IPS-NIHi7 (cell line): Measurements from ENCODE around the gene TMEM95.

Experiments
- DNase-seq: peaks from one replicate; pipeline ENCODE4 v3.0.0; 2012; ENCODE audit warnings: mixed read lengths; ENCODE audit errors: extremely low spot score

The TMEM95 gene, protein sequence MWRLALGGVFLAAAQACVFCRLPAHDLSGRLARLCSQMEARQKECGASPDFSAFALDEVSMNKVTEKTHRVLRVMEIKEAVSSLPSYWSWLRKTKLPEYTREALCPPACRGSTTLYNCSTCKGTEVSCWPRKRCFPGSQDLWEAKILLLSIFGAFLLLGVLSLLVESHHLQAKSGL

GRCh38 chr17:7355053-7355452 lies at the start of gene TMEM95:
Gene TMEM95 (plus strand): TSS chr17:7355156. CDS start chr17:7355205, 49 bp downstream.
- no peak for DNase-seq

DNA sequence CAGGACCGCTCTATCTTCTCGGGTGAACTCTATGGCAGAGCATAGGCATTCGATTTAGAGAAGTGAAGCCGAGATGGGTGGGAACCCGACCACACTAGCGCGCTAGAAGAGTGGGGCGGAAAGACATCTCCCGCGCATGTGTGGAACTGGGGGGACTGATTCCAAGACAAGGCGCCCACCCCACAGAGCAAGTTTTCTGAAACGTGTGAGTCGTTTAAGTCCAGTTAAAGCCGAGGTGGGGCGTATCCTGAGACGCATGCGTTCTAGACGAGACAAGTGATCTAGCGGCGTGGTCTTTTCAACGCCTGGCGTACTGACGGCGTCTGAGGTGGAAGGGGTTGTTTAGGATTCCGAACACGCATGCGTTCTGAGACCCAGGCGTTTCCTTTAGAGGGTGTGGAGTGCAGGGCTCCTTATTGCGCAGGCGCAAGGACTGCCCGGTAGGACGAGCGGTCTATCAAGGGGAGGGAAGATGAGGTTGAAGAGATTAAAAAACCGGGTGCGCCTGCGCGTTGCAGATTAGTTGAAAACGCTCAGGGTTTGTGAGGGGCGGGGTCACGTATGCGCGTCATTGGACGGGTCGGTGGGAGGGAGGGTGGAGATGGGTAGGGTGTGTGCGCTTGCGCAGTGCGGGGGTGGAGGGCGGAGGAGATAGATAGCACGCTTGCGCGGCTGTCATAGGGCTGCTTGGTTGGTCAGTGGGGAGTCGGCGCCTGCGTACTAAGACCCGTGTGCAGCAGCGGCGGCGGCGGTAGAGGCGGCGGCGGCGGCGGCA lies 47.9 kb upstream of the TMEM95 start, which contains the start of gene EIF5A:
Gene EIF5A, plus strand, starts transcription at position 718 of the 775 bp plus-strand sequence. CDS start 2,008 bp downstream, outside the sequence.
- peak; percentile 96 for DNase-seq

GRCh38 chr17:7307686-7308624 lies 47.0 kb upstream of the TMEM95 start:
- peak; percentile 45 for DNase-seq

DNA sequence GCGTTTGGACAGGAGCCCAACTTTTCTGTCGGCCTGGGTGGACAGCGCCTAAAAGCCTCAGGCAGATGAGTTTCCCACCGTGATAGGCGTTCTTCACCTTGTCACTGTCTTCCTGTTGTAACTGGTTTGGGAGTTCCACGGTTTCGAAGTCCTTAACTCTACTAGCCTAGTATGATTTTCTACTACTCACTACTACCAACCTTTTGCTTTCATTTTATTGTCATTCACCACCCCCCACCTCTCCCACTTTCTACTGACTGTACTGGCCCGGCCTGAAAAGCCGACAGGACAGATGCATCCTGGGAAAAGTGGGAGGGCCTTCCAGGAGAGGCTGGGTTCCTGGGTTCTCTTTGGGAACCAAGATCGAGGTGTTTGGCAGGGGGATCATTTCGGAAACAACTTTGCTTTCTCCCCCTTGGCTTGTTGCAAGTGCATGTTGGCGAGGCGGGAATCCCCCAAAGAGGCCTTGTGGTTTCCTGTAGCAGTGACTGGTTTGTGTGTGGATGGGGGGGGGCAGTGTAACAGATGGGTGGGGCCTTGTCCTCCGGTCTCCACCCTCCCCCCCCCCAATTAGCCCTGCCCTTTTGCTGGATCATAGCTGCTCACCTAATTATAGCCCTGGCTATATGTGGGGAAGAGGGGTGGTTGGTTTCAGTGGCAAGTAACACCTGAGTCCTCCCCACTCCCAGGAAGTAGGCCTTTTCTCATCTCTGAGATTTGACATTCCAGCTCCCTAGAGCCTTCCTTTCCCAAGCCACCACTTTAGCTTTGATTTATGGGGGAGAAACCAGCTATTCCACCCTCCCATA lies 46.1 kb upstream of the TMEM95 start:
- DNase-seq, result peak; percentile 65

DNA sequence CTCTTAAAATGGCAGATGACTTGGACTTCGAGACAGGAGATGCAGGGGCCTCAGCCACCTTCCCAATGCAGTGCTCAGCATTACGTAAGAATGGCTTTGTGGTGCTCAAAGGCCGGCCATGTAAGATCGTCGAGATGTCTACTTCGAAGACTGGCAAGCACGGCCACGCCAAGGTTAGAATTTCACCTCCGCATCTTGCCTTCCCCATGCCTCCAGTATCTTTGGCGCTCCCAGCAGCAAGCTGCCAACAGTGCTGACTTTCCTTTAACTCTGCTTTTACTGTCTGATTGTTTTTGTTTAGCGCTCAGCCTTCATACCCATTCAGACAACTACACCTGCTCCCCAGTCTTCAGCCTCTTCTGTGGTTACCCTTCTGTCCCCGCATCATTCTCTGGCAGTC lies 45.3 kb upstream of the TMEM95 start:
- no peak for DNase-seq

- DNase-seq, result no peak
Observed at GRCh38 chr17:7311110-7311705, 43.7 kb upstream of the TMEM95 start.

- no peak for DNase-seq
Observed at GRCh38 chr17:7312432-7313087, 42.4 kb upstream of the TMEM95 start.

DNA sequence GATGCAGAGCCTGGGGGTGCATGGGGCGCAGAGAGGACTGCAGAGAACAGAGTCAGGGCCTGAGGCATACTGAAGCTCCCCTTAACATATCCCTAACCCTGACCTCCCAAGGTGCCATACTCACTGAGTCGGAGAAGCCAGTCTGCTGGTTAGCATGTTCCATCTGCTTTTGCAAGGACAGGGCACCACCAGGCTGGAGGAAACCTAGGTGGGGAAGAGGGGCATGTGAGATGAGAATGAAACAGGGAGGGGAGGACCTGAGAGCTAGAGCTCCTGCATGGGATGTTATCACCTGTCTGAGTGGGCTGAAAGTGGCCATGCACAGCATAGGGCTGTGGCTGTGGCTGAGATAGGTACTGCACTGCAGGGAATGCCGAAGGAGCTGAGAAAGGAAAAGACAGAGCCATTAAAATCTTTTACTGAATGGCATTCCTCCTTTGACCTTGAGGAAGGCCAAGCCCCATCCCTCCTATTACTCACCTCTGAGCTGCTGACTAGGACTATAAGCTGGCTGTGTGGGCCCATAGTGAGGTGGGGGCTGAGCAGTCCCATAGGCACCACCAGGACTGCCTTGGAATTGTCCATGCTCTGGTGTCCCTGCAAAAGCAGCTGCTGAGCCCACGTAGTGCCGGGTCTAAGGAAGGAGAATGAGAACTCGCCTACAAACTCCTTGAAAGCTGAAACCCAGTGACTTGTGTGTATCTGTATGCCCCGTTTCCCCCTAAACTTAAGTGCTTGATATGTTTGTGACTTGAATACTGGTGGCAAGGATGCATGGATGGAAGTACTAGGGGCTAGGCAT lies 41.7 kb upstream of the TMEM95 start:
- no peak for DNase-seq

DNA sequence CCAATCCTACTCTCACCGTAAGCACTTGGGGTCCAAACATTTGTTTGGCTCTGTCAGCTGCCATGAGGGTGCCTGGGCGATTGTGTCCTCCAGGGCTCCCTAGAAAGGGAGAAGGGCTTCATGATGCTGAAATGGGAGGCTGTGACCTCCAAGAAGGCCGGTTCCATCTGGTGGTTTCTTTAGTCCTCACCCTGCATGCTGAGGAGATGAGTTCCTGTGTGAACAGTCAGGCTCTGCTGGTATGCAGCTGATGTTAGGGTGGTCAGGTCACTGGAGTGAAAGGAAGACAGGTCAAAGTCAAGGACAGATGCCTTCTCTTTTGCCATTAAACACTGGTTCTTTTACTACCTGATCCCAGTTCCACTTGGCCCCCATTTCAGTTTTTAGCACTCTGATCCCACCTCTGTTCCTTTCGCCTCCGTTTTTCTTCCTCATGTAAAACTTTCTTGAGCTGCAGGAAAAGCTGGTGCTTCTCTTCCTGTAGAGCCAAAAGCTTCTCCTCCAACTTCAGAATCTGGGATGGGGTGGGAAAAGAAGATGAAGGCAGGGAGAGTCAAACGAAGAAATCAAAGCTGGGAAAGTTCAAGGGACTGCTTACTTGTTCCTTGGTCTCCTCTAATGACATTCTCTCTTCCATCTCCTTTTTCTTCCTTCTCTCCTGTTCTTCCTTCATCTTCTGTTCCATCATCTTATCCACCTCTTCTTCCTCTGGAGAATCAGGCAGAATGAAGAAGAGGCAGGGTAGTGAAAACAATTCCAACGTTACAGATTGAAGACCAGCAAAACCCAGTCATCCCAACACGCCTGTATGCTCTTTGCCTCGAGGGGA lies 40.9 kb upstream of the TMEM95 start:
- no peak for DNase-seq

DNA sequence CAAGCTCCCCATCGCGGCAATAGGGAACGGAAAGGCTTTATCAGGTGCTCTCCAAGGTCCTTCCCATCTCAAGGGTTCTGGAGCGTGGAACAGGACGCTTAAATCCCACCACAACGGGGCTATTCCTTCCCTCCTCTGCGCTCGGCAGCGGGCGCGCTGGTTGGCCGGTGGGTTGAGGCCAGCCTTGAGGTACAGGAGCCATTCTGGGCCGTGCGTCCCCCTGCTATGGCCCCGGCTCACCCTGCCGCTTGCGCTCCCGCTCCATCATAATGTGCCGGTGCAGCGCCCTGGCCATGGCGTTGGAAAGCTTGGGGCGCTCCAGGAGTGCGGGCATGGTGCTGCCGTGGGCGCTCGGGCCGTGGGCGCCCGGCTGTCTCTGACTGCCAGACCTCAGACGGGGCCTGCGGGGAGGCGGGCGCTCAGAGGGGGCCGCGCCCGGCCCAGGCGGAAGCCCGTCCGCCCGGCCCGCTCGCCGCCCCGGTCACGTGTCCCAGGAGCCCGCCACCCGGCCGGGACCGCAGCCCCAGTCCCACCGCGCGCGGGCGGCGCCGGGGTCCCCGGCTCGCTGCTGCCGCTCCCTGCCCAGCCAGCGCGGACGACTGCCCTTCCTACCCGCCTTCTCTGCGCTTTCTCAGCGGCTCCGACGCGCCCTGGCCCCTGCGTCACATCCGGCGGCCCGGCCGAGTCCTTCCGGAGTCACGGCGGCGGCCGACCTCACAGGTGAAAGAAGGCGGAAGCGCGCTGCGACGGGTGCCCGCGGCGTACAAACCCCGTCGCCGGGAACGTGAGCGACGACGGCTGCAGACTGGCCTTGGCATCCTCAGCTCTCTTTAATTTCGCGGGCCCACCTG lies 40.0 kb upstream of the TMEM95 start, which contains the start of gene GPS2:
Gene GPS2, minus strand, starts transcription at position 642 of the 851 bp plus-strand sequence. Its CDS starts 308 bp downstream, at position 334.
- peak; percentile 92 for DNase-seq

DNA sequence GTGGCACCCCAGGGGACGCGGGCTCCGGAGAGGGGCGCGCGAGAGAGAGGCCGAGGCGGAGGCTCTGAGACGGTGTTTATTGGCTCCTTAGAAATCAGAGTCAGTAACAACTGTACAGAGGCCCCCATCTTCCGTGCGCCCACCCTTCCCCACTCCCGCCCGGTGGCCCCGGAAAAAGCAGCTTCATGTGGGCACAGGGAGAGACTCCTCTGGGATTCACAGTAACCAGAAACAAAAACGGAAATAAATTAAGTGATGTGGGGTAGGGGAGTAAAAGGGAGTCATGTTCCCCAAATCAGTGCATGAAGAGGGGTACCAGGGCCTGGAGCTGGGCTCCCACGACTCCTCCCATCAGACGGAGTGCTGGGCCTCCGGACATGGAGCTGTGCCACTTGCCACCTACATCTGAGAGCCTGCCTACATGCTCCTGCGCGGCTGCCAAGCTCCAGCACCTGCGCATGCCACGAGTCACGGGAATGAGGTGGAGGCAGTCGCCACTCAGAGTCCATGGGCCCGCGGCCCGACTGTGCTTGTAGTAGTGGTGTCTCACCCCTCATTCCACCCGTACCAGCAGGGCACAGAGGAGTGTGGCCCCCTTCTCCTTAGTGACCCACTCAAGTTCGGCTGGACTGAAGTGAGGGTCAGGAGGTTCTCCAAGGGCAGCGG lies 39.3 kb upstream of the TMEM95 start:
- DNase-seq, result no peak

DNA sequence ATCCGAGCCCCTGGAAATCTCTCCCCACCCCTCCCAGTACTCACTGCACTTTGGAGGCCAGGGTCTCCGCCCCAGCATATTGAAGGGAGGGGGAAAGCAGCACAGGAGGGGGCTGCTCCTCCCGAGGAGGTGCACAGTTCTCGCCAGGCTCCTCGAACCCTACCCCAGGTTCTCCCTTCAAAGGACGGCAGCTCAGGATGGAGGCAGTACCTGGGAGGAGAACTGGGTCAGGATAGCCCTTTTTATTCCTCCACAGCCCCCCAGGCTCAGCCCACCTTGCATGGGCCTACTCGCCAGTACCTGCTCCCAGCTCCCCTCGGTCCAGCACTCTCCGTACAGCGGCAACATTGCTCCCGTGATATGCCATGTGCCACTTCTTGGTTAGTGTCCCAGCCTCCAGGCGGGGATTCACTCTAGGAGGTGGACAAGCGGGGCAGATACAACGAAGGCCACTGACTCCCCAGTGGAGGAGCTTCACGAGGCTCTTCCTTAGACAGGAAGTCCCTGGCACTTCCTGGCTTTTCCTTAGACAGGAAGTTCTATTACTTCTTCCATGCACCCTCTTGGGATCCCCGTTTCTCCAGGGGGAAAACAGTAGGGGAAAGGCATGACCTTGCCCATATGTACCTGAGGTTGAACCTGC lies 37.7 kb upstream of the TMEM95 start:
- DNase-seq, result no peak

GRCh38 chr17:7318121-7318860 lies 36.7 kb upstream of the TMEM95 start:
- no peak for DNase-seq

- DNase-seq, result no peak
Observed at GRCh38 chr17:7321466-7321865, 33.5 kb upstream of the TMEM95 start.

DNA sequence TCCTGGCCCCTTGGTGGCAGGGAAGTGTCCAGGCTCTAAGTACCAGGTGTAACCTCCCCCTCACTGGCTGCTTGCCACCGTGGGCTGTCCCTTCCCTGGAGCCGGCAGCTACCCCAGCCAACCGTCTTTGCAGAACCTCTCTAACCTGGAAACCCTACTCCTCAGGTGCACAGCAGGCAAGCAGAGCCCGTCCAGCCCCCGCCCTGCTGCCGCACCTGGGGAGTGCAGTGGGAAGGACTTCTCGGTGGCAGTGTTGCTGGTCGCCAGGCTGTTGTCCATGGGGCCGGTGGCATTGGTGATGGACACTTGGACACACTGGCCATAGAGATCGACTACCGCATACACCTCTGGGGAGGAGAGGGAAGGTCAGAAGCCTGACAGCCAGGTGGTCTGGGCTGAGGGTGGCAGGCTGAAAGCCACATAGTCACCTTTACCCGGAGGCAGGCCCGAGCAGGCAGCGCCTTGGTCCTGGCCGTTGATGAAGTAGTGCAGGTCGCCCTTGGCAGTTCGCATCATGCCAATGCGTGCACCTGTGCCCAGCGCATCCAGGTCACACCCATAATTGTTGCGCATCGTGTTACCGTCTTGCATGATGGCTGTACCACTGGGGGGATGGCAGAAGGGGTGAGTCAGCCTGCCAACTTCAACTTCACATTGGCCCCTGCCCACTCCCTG lies 32.3 kb upstream of the TMEM95 start:
- no peak for DNase-seq
